Activated CD4-positive, alpha-beta T cell treated with anti-CD3 and anti-CD28 coated beads, Interleukin-10, Interleukin-2, amounts not matched to agents 100 ng/mL and 50 ng/mL, durations not matched to agents 16 hours and 8 hours (primary cell): ENCODE data around the gene TAS1R1.

ENCODE experiments used
- DNase-seq: peaks from one replicate; pipeline ENCODE4 v3.0.0-alpha.2; 2020

Gene TAS1R1

GRCh38 chr1:6574818-6575217 lies 19.7 kb downstream of the TAS1R1 start:
- no peak for DNase-seq

- no peak for DNase-seq
Observed at GRCh38 chr1:6577831-6578525, 22.9 kb downstream of the TAS1R1 start.

- no peak for DNase-seq
Observed at GRCh38 chr1:6578624-6579373, 23.7 kb downstream of the TAS1R1 start.

GRCh38 chr1:6579374-6580118 lies 24.4 kb downstream of the TAS1R1 start, which contains the start of gene ZBTB48:
TSS of gene ZBTB48 (plus strand) at chr1:6579994. CDS start at chr1:6580610, 616 bp downstream.
- DNase-seq = peak; percentile 99

GRCh38 chr1:6580119-6580592 lies 25.0 kb downstream of the TAS1R1 start:
- no peak for DNase-seq

- DNase-seq = no peak
Observed at GRCh38 chr1:6580593-6581409, 25.7 kb downstream of the TAS1R1 start.

GRCh38 chr1:6581561-6582305 lies 26.6 kb downstream of the TAS1R1 start:
- DNase-seq = no peak

- no peak for DNase-seq
Observed at GRCh38 chr1:6582370-6582769, 27.3 kb downstream of the TAS1R1 start.

GRCh38 chr1:6584126-6585080 lies 29.3 kb downstream of the TAS1R1 start:
- DNase-seq = no peak

GRCh38 chr1:6585081-6585722 lies 30.1 kb downstream of the TAS1R1 start:
- DNase-seq = no peak

GRCh38 chr1:6585841-6586240 lies 30.7 kb downstream of the TAS1R1 start:
- no peak for DNase-seq

GRCh38 chr1:6586404-6586816 lies 31.3 kb downstream of the TAS1R1 start:
- no peak for DNase-seq

GRCh38 chr1:6587261-6588005 lies 32.3 kb downstream of the TAS1R1 start:
- no peak for DNase-seq

- no peak for DNase-seq
Observed at GRCh38 chr1:6588128-6588892, 33.2 kb downstream of the TAS1R1 start.

- DNase-seq = no peak
Observed at GRCh38 chr1:6588893-6589520, 33.9 kb downstream of the TAS1R1 start.

GRCh38 chr1:6590046-6590445 lies 34.9 kb downstream of the TAS1R1 start:
- DNase-seq = no peak

GRCh38 chr1:6591222-6591621 lies 36.1 kb downstream of the TAS1R1 start:
- no peak for DNase-seq

- DNase-seq = no peak
Observed at GRCh38 chr1:6591644-6592043, 36.5 kb downstream of the TAS1R1 start.
